Activated CD8-positive, alpha-beta memory T cell treated with anti-CD3 and anti-CD28 coated beads, Interleukin-2, amount 50 U/mL, for 4 hours (primary cell): Measurements from ENCODE around the gene MMP27.

ENCODE experiments used
- DNase-seq: peaks from one replicate; pipeline ENCODE4 v3.0.0-alpha.2; 2020

MMP27 gene

DNA sequence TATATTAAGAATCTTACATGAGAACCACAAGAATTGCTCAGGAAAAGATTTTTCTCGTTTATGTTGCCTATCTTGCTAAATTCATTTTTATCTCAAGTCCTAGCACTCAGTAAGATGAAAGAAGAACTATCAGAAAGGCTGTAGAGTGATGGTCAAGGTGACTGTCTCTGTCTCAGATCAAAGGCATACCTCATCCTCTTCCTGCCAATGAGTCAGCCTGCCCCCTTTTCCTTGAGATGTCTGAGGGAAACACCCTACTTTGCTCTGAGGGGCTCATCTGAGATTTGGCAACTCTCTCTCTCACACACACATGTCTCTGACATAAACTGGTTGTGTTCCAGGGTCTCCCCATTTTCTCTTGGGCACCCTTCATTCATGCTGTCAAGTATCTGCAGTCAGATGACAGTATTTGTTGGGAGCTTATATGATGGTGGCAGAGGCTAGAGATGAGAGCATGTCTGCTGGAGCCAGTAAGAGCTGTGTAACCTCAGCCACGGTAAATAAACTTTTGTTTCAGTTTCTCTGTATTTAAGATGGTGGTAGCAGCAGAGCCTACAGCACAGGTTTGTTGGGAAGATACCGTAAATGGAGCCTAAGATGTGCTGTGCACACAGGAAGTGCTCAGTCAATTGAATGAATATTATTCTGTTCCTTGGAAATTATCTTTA lies 1.6 kb downstream of the MMP27 start:
- DNase-seq: no peak

DNA sequence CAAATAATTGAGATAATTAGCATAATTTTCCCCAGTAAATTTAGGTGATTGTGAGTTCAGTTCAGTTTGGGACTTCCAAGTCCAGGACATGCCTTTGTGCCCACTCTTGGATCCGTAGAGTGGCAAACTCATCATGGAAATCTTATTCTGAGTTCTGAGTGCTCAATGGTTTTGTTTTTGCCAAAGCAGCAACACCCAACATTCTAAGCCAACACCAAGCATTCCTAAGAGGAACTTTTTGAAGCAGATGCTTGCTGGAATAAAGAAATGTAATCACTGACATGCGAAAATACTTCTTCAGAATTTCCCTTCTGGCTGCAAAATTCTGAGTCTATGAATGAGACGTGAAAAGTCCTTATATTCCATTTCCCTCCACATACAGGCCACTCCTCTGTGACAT lies 10.4 kb downstream of the MMP27 start:
- no peak for DNase-seq

DNA sequence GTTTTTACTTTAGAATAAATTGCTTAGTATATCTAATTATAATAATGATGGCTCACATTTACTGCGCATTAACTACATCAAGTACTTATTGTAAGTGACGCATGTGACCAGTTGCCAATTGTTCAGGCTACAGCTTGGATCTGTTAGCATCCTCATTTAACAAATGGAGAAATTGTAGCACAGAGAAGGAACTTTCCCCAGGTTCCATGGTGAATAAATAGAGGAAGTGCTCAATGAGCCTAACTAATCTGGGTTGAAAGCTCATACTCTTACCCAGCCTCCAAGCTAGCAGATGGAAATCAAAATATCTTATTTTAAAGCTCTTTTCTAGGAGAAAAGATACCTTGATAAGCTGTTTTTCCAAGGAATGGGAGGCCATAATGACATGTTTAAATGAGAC lies 19.8 kb downstream of the MMP27 start:
- DNase-seq: no peak

DNA sequence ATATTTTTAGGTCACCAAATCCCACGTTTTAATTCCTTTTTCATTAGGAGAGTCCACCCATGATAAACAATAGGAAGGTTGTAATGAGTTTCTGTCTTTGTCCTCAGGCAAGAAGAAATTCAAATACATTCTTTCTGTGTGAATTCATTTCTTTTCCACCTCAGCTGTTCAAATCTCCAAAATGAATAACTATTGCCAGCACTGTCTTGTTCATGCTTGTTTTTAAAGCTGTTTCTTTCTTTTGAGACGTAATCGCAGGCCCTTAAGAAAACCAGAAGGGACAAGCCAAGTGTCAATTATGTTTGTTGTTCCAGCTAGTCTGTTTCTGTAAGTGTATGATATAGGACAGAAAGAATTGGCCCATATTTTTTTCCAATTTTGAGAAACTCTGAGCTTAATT lies 20.2 kb downstream of the MMP27 start:
- DNase-seq: no peak

DNA sequence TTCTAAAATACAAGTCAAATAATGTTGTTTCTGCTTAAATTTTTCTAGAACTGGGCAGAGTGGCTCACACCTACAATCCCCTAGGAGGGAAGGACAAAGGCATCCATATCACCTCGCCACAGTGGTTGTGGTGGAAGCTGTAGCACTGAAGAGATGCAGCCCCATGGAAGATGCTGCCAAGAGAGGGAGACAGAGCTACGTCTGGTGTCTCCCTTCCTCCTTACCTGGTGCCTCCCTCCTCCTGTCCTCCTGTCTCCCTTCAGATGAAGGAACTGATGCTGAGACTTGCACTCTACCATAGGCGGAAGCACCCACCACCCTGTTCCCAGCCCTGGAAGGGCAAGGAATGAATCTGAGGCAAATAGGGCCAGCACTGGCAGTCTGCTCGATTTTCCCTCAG lies 22.3 kb downstream of the MMP27 start:
- DNase-seq: no peak

DNA sequence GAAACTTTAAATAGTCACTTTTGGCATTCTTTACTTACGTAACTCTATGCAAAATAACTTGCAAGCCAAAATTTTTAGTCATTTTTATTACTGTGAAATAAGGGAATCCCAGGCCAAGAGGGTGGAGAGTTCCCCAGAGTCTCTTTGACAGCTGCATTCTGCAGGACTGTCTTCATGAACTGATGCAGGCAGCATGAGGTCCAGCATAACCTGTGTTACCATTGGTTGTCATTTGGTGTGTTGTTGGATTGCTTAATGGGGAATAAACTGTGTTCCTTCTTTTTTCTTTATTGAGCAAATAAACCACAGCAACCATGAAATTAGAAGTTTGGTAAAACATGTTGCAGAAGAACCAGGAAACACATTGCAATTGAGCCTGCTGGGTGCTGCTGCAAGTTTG lies 24.6 kb downstream of the MMP27 start:
- DNase-seq: no peak

DNA sequence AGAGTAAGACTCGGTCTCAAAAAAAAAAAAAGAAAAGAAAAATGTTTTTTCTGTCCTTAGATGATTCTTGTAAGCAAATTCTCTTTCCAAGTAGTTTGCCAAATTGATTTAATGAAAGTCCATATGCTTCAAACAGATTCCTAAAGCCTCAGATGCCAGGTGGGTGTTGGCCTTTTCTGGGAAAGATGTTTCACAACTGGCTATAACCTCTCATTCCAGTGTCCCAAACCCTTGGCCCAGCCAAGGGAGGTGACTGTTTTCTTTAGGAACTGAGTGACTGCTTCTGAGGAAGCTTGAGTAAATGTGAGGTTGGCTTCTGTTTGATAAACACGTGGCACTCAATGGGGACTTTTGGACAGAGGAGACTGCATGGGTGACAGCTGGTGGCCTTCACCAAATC lies 27.5 kb downstream of the MMP27 start:
- DNase-seq: no peak

DNA sequence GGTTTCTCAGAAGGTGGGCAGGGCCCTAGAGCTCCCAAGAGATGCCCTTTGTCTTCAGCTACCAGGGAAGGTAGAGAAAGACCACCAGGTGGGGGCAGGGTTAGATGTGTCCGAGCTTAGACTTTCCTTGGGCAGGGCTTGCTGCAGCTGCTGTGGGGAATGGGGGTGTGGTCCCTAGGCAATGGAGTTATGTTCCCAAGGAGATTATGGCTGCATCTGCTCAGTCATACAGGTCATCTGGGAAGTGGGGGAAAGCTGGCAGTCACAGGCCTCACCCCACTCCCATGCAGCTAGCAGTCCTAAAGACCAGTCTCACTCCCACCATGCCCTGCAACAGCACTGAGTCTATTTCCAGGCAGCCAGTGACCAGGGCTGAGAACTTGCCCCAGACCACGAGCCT lies 29.5 kb downstream of the MMP27 start:
- no peak for DNase-seq

DNA sequence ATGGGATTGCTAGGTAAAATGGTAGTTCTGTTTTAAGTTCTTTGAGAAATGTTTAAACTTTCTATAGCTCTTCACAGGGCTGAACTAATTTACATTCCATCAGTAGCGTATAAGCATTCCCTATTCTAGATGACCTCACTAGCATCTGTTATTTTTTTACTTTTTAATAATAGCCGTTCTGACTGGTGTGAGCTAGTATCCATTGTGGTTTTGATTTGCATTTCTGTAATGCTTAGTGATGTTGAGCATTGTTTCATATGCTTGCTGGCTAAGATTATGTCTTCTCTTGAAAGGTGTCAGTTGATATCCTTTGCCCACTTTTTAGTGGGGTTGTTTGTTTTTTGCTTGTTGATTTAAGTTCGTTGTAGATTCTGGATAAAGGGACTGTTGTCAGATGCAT lies 35.9 kb downstream of the MMP27 start:
- no peak for DNase-seq

DNA sequence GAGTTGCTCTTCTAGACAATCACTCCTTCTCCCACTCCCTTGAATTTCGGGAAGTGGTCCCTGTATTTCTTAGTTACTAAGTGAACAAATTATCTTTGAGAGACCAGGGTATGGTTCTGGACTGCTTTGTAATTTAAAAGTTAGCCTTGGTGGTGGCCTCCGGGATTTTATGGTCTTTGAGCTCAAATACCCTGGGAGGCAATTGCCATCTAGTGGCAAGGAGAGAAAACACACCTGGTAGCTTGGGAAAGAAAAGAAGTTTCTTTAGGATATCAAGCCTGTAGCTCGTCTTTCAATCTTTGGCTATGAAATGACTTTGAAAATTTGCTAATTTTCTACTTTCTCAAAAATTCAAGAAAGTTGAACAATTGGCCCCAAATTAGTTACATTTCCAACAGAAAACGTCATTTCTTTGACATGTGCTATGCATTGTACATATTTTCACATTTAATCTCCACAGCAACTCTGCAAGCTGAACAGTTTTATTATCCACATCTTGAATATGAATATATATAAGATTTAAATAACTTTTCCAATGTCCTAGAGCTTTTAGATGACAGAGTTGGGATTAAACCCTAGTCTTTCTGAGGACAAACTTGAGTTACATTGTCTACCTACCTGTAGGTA lies 39.1 kb downstream of the MMP27 start:
- no peak for DNase-seq

DNA sequence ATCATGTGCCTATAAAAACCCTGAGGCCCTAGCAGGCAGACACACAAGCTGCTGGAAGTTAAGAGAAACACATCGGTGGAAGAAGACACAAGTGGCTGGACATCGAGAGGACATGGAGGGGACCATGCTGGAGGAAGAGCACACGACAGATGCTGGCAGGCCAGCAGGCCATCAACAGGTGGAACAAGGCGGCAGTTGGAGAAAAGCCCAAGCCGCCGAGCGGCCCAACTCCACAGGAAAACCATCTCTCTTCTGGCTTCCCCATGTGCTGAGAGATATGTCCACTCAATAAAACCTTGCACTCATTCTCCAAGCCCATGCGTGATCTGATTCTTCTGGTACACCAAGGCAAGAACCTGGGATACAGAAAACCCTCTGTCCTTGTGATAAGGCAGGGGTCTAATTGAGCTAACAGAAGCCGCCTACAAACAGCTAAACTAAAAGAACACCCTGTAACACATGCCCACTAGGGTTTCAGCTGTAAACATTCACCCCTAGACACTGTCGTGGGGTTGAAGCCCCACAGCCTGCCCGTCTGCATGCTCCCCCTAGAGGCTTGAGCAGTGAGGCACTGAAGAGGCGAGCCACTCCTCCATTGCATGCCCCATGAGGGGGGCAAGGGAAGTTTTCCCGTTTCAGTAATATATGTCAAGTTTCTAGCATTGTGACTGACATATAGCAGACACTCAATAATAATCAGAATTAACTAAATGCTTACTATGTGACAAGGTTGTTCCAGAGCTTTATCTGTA lies 41.4 kb downstream of the MMP27 start:
- no peak for DNase-seq

DNA sequence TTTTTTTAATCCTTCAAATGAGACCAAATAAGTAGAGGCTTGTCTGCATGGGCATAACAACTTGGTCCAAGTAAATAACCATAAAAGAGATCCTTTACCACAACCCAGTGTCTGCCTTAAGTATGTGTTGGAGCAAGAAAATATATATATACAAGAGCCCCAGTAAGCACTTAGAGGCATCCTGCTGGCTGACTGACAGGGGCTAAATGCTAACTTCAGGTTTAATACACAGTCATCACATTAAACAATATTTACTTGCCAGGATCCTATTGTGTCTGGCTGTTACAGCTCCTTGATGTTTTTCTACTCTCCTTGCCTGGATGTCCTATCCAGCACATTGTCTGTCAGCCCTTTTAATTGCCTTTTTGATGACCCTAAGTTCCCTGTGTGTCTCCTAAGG lies 43.0 kb downstream of the MMP27 start:
- no peak for DNase-seq

DNA sequence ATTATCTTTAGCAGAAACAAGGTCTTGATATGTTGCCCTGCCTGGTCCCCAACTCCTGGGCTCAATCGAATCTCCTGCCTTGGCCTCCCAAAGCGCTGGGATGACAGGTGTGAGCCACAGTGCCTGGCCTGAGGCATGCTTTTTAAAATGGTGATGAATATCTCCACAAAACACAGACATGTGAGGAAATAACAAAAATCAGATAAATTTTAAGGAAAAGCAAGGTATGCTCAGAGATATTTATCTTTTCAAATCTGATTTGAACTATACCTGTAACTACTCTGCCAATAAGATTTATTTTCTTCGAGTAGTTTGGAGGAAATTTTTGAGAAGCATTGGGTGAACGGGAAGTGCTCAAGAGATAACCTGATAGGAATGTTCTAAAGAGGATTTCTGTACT lies 44.5 kb downstream of the MMP27 start:
- no peak for DNase-seq

DNA sequence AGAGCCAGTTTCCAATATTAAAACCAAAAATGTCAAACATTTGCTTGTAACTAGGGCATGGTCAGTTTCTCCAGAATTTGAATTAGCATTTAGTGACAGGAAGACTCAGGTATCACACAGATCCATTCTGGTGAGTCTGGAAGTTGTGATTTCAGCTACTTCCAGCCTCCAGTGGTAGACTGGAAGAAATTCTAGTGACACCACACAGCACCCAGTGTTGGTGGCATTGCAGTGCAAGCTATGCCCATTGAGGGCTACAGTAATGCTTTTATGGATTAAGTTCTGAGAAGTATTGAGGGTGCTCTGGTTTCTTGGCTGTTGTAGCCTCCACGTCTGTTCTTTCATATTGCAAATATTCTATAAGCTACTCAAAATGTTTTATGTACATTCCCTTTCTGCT lies 49.0 kb downstream of the MMP27 start:
- DNase-seq: no peak

DNA sequence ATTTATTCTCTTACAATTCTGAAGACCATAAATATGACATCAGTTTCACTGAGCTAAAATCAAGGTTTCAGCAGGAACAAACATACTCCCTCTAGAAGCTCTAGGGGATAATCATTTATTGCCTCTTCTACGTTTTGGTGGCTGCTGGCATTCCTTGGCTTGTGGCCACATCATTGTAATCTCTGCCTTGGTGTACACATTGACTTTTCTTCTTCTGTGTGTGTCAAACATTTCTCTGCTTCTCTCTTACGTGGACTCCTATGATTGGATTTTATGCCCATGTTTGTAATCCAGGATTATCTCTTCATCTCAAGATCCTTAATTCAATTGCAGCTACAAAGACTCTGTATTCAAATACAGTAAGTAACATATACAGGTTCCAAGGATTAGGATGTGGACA lies 50.0 kb downstream of the MMP27 start:
- DNase-seq: no peak

DNA sequence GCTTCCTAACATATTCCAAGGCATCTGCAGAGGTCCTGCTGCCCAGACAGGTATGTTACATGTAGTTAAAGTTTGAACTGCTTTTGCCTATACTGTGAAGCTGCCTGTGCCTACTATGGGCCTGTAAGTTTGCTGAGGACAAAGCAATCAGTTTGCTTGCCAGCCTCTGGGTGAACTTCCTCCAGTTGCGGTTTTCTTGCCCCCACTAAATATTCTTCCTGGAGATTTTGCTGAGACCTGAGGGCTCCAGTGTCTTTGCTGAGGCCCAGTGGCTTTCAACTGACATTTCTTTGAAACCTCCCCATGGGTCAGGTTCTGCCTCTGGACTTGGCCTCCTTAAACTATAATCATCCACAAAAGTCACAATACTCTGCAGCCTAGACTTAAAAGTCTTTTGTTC lies 50.8 kb downstream of the MMP27 start:
- no peak for DNase-seq

DNA sequence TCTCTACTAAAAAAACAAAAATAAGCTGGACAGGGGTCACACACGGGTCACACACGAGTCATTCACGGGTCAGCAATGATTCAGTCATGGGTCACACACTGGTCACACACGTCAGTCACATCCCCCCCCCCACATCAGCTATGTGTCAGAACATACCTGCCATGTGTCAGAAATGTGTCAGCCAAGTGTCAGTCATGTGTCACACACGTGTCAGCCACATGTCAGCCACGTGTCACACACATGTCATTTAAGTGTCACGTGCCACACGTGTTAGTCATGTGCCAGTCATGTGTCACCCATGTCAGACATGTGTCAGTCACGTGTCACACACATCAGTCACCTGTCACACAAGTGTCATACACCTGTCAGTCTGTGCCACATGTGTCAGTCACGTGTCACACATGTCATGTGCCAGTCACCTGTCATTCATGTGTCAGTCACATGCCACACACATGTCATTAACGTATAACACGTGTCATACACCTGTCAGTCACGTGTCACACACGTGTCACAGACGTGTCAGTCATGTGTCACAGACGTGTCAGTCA lies 51.8 kb downstream of the MMP27 start:
- DNase-seq: no peak

DNA sequence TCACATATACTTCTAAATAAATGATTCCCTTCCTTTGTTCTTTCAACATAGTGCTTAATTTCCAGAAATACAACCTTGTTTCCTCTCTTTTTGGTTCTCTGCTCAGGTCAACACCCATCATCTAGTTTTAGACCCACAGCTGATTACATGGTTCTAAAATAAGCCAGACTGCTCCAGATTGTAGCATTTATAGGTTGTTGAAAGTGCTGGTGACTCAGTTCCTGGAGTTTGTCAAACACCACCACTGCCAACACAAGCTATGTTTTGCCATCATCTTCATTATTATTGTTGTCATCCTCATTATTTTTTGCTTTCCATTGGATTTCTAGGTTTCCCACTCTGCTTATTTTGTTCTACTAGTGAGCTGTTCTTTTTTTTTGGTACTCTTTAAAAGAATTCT lies 58.1 kb downstream of the MMP27 start:
- no peak for DNase-seq

DNA sequence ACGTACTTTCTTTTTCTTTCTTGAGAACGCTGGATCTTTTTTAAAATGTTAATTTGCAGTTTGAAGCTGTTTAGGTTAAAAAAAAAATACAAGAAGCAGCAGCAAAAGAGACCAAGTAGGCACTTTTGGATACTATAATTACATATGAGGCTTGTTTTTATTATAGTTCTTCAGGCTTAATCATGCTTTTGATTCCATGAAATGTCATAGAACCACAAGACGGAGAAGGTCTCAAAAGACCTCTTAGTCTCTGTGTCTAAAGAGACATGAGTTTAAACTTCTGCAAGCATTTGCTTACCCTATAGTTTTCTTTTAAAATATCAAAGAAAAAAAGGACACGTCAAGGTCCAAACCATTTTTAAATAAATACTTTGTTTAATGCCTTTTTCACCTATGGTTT lies 61.6 kb downstream of the MMP27 start:
- DNase-seq: no peak
